ENCODE data around the gene MTCH1. TPM values are rescaled to one million over a fixed set of nuclear protein-coding genes. Genes with fewer than 3 reads are reported as not detected.
A peak's percentile ranks its signal among the peaks of the same experiment; 100 is the strongest.

MTCH1 gene
- total and polyA plus RNA-seq, 2 of the 4 experiments (the other 2 are of a cell fraction) = 215 to 263 TPM

DNA sequence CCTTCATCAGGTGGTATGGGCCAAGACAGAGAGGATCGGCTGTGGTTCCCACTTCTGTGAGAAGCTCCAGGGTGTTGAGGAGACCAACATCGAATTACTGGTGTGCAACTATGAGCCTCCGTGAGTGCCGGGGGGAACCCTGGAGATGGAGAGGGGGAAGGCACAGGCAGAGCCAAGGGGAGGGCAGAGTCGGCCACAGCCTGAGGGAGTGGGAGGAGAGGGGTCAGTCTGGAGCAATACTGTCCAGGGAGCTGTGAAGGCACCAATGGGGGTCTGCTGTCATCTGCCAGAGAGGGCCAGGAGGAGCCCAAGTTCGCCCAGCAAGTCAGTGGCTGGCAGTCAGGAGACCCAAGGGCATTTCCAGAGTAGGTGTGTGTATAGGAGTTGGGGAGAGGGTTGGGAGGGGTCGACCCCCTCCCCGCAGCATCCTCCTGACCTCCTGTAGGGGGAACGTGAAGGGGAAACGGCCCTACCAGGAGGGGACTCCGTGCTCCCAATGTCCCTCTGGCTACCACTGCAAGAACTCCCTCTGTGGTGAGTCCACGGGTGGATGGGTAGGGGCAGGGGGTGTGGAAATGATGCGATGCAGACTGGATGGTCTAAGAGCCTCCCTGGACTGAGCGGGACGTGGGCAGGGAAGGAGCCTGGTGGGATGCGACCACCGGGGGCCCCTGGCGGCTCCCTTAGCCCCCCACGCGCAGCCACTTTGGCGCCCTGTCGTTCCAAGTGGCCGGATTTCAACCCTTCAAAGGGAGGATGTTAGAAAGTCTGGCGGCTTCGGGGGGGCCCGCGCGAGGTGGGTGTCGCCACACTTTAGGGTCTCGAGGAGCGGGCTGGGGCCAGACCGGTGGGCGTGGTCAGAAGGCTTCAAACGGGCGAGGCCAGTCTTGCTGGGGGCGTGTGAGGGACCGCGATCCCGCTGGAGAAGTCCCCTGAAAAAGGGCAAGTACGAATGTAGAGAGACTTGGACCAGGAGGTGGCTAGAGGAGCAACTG lies 24.3 kb downstream of the MTCH1 start:
- 55% methylated on average over 26 of the region's 40 CpGs; no CpG with 5 or more reads in 1 of the 2 experiments for WGBS, 2 experiments (ENCODE audit: extremely low coverage in 2 of 2, insufficient read length in 1 of 2)
- no TSS peak for BruUV-seq (replicated peaks)
- no peaks in the 10 kb centered on the region for H3K9me3 ChIP-seq (ENCODE audit: control insufficient read depth, insufficient read depth, low read length)
- H4K20me1 ChIP-seq (ENCODE audit: insufficient read depth, low read length) = peaks cover 4% of the 10 kb centered on the region; the same call in 1 of the 2 replicates
- H3K4me3 ChIP-seq (ENCODE audit: insufficient read depth, low read depth, low read length) = no peak overlapping the region
- intact Hi-C loops (cut with micrococcal nuclease) (no loop called here), in situ Hi-C loops (cut with MboI; ENCODE audit: low sequenced_read_pairs) (no loop called here), dilution Hi-C loops (cut with HindIII; ENCODE audit: low sequenced_read_pairs, unreplicated experiment) (no loop called here)
- no peaks in the 10 kb centered on the region; the same call in 1 of the 2 replicates for H3K9me1 ChIP-seq (ENCODE audit: insufficient read depth, low read length)
- H3K27ac ChIP-seq (ENCODE audit: insufficient read depth, low read length) = no peak overlapping the region
- no peak overlapping the region; the same call in 1 of the 2 replicates for H4K91ac ChIP-seq (ENCODE audit: insufficient read depth, low read depth, low read length)
- H2BK120ac ChIP-seq (ENCODE audit: low read depth, low read length) = 0 out of 2 replicates have a peak overlapping the region, but pooled peaks have one; percentile 26
- TF ChIP-seq CTCF (conservative IDR thresholded peaks at IDR 0.05; ENCODE audit: low read depth, low read length) = no peak
- no peak for TF ChIP-seq MXI1 (IDR thresholded peaks at IDR 0.05; ENCODE audit: borderline replicate concordance, low read depth, low read length)
- TF ChIP-seq FOS (IDR thresholded peaks at IDR 0.05; ENCODE audit: low read depth, low read length) = no peak
- TF ChIP-seq USF2 (IDR thresholded peaks at IDR 0.05; ENCODE audit: low read depth, low read length) = no peak
- no peak for TF ChIP-seq RCOR1 (IDR thresholded peaks at IDR 0.05; ENCODE audit: insufficient replicate concordance, low read length)
- TF ChIP-seq NFE2L2 (IDR thresholded peaks at IDR 0.05; ENCODE audit: low read depth, low read length) = no peak
- no peak for TF ChIP-seq CHD1 (IDR thresholded peaks at IDR 0.05; ENCODE audit: low read depth, low read length)
- no peak for TF ChIP-seq MAZ (IDR thresholded peaks at IDR 0.05; ENCODE audit: borderline replicate concordance, low read depth, low read length)
- H4K8ac ChIP-seq (ENCODE audit: low read depth in 2 of 2, low read length in 2 of 2) = no peak overlapping the region
- CTCF ChIA-PET = no interaction called here
- no peaks in the 10 kb centered on the region for H3K79me1 ChIP-seq (ENCODE audit: low read depth in 1 of 2, low read length in 2 of 2)
- peak overlapping the region; percentile 44; the same call in 1 of the 2 replicates for H2AK5ac ChIP-seq (ENCODE audit: low read depth, low read length)
- no peak overlapping the region for H2BK5ac ChIP-seq (ENCODE audit: low read depth, low read length, poor library complexity, severe bottlenecking)
- peaks cover 4% of the 10 kb centered on the region for H3K4me1 ChIP-seq (ENCODE audit: control insufficient read depth, insufficient read depth, low read length)
- POLR2A ChIA-PET (ENCODE audit: unreplicated experiment) = no interaction called here
- ATAC-seq (ENCODE audit: low read depth) (no peak), DNase-seq (no peak)
- H2AFZ ChIP-seq (replicated peaks; ENCODE audit: low read length, poor library complexity) = peak overlapping the region; percentile 54
- peak overlapping the region; percentile 50; the same call in 1 of the 2 replicates for H2BK20ac ChIP-seq (ENCODE audit: low read depth, low read length)
- no peak overlapping the region for H3K14ac ChIP-seq (replicated peaks; ENCODE audit: low read depth, low read length)
- no peak overlapping the region for H3K4ac ChIP-seq (ENCODE audit: low read depth, low read length)
- no peak overlapping the region for H3K9ac ChIP-seq (ENCODE audit: low read depth, low read length)
- H3K56ac ChIP-seq (ENCODE audit: extremely low read depth, insufficient read depth, low read length) = no peak overlapping the region
- no peak overlapping the region for H4K5ac ChIP-seq (ENCODE audit: low read depth, low read length)
- H3K36me3 ChIP-seq (ENCODE audit: control insufficient read depth, insufficient read depth, low read length) = peaks cover 3% of the 10 kb centered on the region; the same call in 1 of the 2 replicates
- H2BK15ac ChIP-seq (ENCODE audit: low read depth, low read length) = no peak overlapping the region; the same call in 2 of the 3 replicates
- peak overlapping the region; percentile 30 for H2AK9ac ChIP-seq (replicated peaks; ENCODE audit: low read depth, low read length, poor library complexity)
- H3K27me3 ChIP-seq (ENCODE audit: control insufficient read depth, insufficient read depth, low read length) = peaks cover 3% of the 10 kb centered on the region; the same call in 1 of the 2 replicates
- no peak overlapping the region for H3K18ac ChIP-seq (ENCODE audit: low read depth, low read length)
- no peak overlapping the region for H3K4me2 ChIP-seq (ENCODE audit: low read depth, low read length)
- H3K23ac ChIP-seq (ENCODE audit: low read depth, low read length) = no peak overlapping the region

Data from IMR-90 (cell line).